Adrenal gland (tissue), 5 donors: ENCODE data around the gene CNNM4.

Experiments used
- CTCF ChIP-seq, 6 experiments: fragments of 450-650 bp in 4 of 6; fragments of 200-600 bp in 2 of 6; sonication (generic) in 1 of 6; IDR thresholded peaks; 1 replicate in 5 of 6; 2 replicates in 1 of 6; pipeline versions ENCODE4 v1.5.1 to v1.8.0; 2016 to 2021; ENCODE audit warnings: antibody characterized with exemption in 6 of 6, mild to moderate bottlenecking in 2 of 6, moderate library complexity in 1 of 6
- POLR2A ChIP-seq, 2 donors: fragments of 450-650 bp; IDR thresholded peaks; one replicate each; pipeline ENCODE4 v1.6.1; 2017; ENCODE audit warnings: antibody characterized with exemption in 2 of 2, mild to moderate bottlenecking in 2 of 2, moderate library complexity in 1 of 2
- donor health status: DM: no; HTN: no; CAD: no.

- TF ChIP-seq CTCF (IDR thresholded peaks at IDR 0.05): no peak
- no peak for TF ChIP-seq POLR2A (IDR thresholded peaks at IDR 0.05)
Observed at GRCh38 chr2:96775160-96775559, 14.5 kb downstream of the CNNM4 start.
